GM23248 (cell line): Measurements from ENCODE around the gene ZNF329. TPM values are rescaled to one million over a fixed set of nuclear protein-coding genes. Genes with fewer than 3 reads are reported as not detected.

ENCODE experiments used
- DNase-seq: peaks from one replicate; pipeline ENCODE4 v3.0.0-alpha.2; 2015
- H2AFZ ChIP-seq: fragments of 200-600 bp; sonication (generic); 2 replicates; pipeline ENCODE4 v1.6.1; 2016; ENCODE audit warnings: antibody characterized with exemption
- H3F3A ChIP-seq: fragments of 200-600 bp; sonication (generic); 2 replicates; pipeline ENCODE4 v1.6.1; 2016; ENCODE audit warnings: mild to moderate bottlenecking, antibody characterized with exemption, mixed run types; ENCODE audit not compliant: insufficient read depth
- H3K27ac ChIP-seq: fragments of 200-600 bp; sonication (generic); 2 replicates; pipeline ENCODE4 v1.5.1; 2016; ENCODE audit warnings: mild to moderate bottlenecking
- H3K27me3 ChIP-seq: fragments of 200-600 bp; sonication (generic); replicated peaks from 2 replicates; pipeline ENCODE4 v1.6.1; 2016; ENCODE audit warnings: mild to moderate bottlenecking; ENCODE audit not compliant: insufficient read depth
- H3K36me3 ChIP-seq: fragments of 200-600 bp; sonication (generic); 2 replicates; pipeline ENCODE4 v1.6.1; 2016; ENCODE audit warnings: low read depth, mild to moderate bottlenecking
- H3K4me1 ChIP-seq: fragments of 200-600 bp; sonication (generic); 2 replicates; pipeline ENCODE4 v1.6.1; 2016; ENCODE audit warnings: mild to moderate bottlenecking; ENCODE audit not compliant: insufficient read depth
- H3K4me2 ChIP-seq: fragments of 200-600 bp; sonication (generic); one replicate; pipeline ENCODE4 v1.6.1; 2016; ENCODE audit warnings: mild to moderate bottlenecking; ENCODE audit not compliant: unreplicated experiment
- H3K4me3 ChIP-seq: fragments of 200-600 bp; sonication (generic); 2 replicates; pipeline ENCODE4 v1.5.1; 2016; ENCODE audit warnings: mild to moderate bottlenecking
- H3K79me2 ChIP-seq: fragments of 200-600 bp; sonication (generic); 2 replicates; pipeline ENCODE4 v1.6.1; 2016; ENCODE audit warnings: mild to moderate bottlenecking; ENCODE audit not compliant: insufficient read depth
- H3K9ac ChIP-seq: fragments of 200-600 bp; sonication (generic); 2 replicates; pipeline ENCODE4 v1.6.1; 2016; ENCODE audit warnings: mild to moderate bottlenecking
- H3K9me2 ChIP-seq: fragments of 200-600 bp; sonication (generic); 2 replicates; pipeline ENCODE4 v1.6.1; 2016; ENCODE audit warnings: mixed run types, mild to moderate bottlenecking, moderate library complexity; ENCODE audit not compliant: insufficient read depth
- H3K9me3 ChIP-seq: fragments of 200-600 bp; sonication (generic); one replicate; pipeline ENCODE4 v1.6.1; 2017; ENCODE audit warnings: low read depth
- H4K20me1 ChIP-seq: fragments of 200-600 bp; sonication (generic); 2 replicates; pipeline ENCODE4 v1.6.0; 2016; ENCODE audit not compliant: insufficient read depth
- EZH2 ChIP-seq: fragments of 200-600 bp; sonication (generic); IDR thresholded peaks from 2 replicates; pipeline ENCODE4 v1.6.1; 2018; ENCODE audit warnings: antibody characterized with exemption, mild to moderate bottlenecking; ENCODE audit not compliant: insufficient read depth, poor library complexity, severe bottlenecking
- EZH2phosphoT487 ChIP-seq: fragments of 200-600 bp; sonication (generic); IDR thresholded peaks from 2 replicates; pipeline ENCODE4 v1.6.1; 2018; ENCODE audit warnings: antibody characterized with exemption, moderate library complexity, mild to moderate bottlenecking, low read depth; ENCODE audit not compliant: insufficient read depth
- WGBS, 2 experiments: methylation state at CpG; one replicate each; pipeline ENCODE4 v1.1.6; 2015 to 2017; ENCODE audit warnings: low lambda C conversion rate in 2 of 2, low coverage in 1 of 2; ENCODE audit errors: missing lambda C conversion rate in 2 of 2; 5-methylcytosine and 5-hydroxymethylcytosine counted together
- in situ Hi-C: fragments of 300-500 bp; cut with MboI; formaldehyde crosslinking; loops from 2 replicates; pipeline ENCODE4 v1.15.0; 2020
- polyA plus RNA-seq: library from polyadenylated mRNA; unstranded; fragments of >200 nt; fragmentation: Nextera tagmentation; extraction: Ambion mirVana; gene quantifications from 2 replicates; pipeline ENCODE4 v1.2.1, GENCODE V29; 2016
- total RNA-seq: library from RNA; depleted of rRNA; stranded (reverse); fragments of >200 nt; shearing (Covaris generic); gene quantifications from 2 replicates; pipeline ENCODE4 v1.2.3, GENCODE V29; 2014

The ZNF329 gene
- total and polyA plus RNA-seq, 2 experiments from 2014 or later = 1.7 to 15.1 TPM

- Histone ChIP-seq H3K4me3 (peak overlapping the region; percentile 85), H3K79me2 (peaks cover 72% of the 10 kb centered on the region), H3F3A (no peaks in the 10 kb centered on the region), H3K9ac (peak overlapping the region; percentile 100), H3K4me1 (no peaks in the 10 kb centered on the region), H2AFZ (peak overlapping the region; percentile 66; the same call in 1 of the 2 replicates), H3K4me2 (peak overlapping the region; percentile 44), H3K9me2 (no peaks in the 10 kb centered on the region), H3K36me3 (peaks cover 65% of the 10 kb centered on the region), H3K9me3 (peaks cover 14% of the 10 kb centered on the region), H3K27ac (peak overlapping the region; percentile 100), H4K20me1 (no peaks in the 10 kb centered on the region), H3K27me3 (no peaks in the 10 kb centered on the region)
- 0 to 1% methylated on average over 6 to 17 of the region's 17 CpGs for WGBS, 2 experiments
- no peak for DNase-seq
- TF ChIP-seq EZH2phosphoT487 = no peak
- no peak for TF ChIP-seq EZH2
- in situ Hi-C loops = no loop called here
Measured at GRCh38 chr19:58182577-58182988, 32.0 kb upstream of the ZNF329 start.

GRCh38 chr19:58181902-58182576 is 31.4 kb upstream of the ZNF329 start:
- no peaks in the 10 kb centered on the region for H3K9me2 ChIP-seq
- no peaks in the 10 kb centered on the region for H3F3A ChIP-seq
- no peaks in the 10 kb centered on the region for H4K20me1 ChIP-seq
- peak overlapping the region; percentile 60; the same call in 1 of the 2 replicates for H2AFZ ChIP-seq
- H3K4me2 ChIP-seq = peak overlapping the region; percentile 44
- no peak overlapping the region for H3K9ac ChIP-seq
- 53 to 58% methylated on average over 4 of the region's 4 CpGs for WGBS, 2 experiments
- H3K36me3 ChIP-seq = peaks cover 67% of the 10 kb centered on the region
- DNase-seq = peak; percentile 34
- peaks cover 14% of the 10 kb centered on the region for H3K9me3 ChIP-seq
- H3K79me2 ChIP-seq = peaks cover 67% of the 10 kb centered on the region
- peak overlapping the region; percentile 85 for H3K4me3 ChIP-seq
- peak overlapping the region; percentile 100; the same call in 1 of the 2 replicates for H3K27ac ChIP-seq
- in situ Hi-C loops = no loop called here
- no peaks in the 10 kb centered on the region for H3K4me1 ChIP-seq
- no peaks in the 10 kb centered on the region for H3K27me3 ChIP-seq
- TF ChIP-seq EZH2phosphoT487 = no peak
- TF ChIP-seq EZH2 = no peak

GRCh38 chr19:58170860-58171259 is 20.3 kb upstream of the ZNF329 start:
- in situ Hi-C loops = no loop called here
- no peaks in the 10 kb centered on the region for H3K9me2 ChIP-seq
- H2AFZ ChIP-seq = no peak overlapping the region
- no peak overlapping the region for H3K4me3 ChIP-seq
- H3K9ac ChIP-seq = no peak overlapping the region
- H3K4me1 ChIP-seq = no peaks in the 10 kb centered on the region
- no peak overlapping the region for H3K4me2 ChIP-seq
- peaks cover 3% of the 10 kb centered on the region for H3K9me3 ChIP-seq
- H3F3A ChIP-seq = 0 out of 2 replicates have a peak, but pooled peaks cover 7% of the 10 kb centered on the region
- no peaks in the 10 kb centered on the region for H4K20me1 ChIP-seq
- H3K27ac ChIP-seq = no peak overlapping the region
- H3K36me3 ChIP-seq = no peaks in the 10 kb centered on the region
- H3K79me2 ChIP-seq = no peaks in the 10 kb centered on the region
- TF ChIP-seq EZH2phosphoT487 = no peak
- no peak for TF ChIP-seq EZH2
- DNase-seq = peak; percentile 62
- 0 to 5% methylated on average over 1 of the region's 1 CpG for WGBS, 2 experiments
- H3K27me3 ChIP-seq = no peaks in the 10 kb centered on the region

- Histone ChIP-seq H3K4me2 (no peak overlapping the region), H3K9me3 (peaks cover 3% of the 10 kb centered on the region), H3K79me2 (no peaks in the 10 kb centered on the region), H2AFZ (no peak overlapping the region), H3F3A (0 out of 2 replicates have a peak, but pooled peaks cover 7% of the 10 kb centered on the region), H3K27me3 (no peaks in the 10 kb centered on the region), H4K20me1 (no peaks in the 10 kb centered on the region), H3K9me2 (no peaks in the 10 kb centered on the region), H3K4me3 (no peak overlapping the region), H3K4me1 (no peaks in the 10 kb centered on the region), H3K9ac (no peak overlapping the region), H3K27ac (no peak overlapping the region), H3K36me3 (no peaks in the 10 kb centered on the region)
- TF ChIP-seq EZH2phosphoT487 (no peak), EZH2 (no peak)
- peak; percentile 9 for DNase-seq
- WGBS, 2 experiments = 24 to 26% methylated on average over 4 of the region's 4 CpGs
- in situ Hi-C loops = no loop called here
Measured at GRCh38 chr19:58166708-58167280, 16.2 kb upstream of the ZNF329 start.
